Esophagus muscularis mucosa (tissue), 4 donors: ENCODE results near the gene ZNF853.

Experiments
- CTCF ChIP-seq, 3 experiments: fragments of 200-600 bp in 2 of 3; fragments of 450-650 bp in 1 of 3; sonication (generic) in 2 of 3; IDR thresholded peaks; one replicate each; pipeline ENCODE4 v1.5.1; 2017 to 2019; ENCODE audit warnings: antibody characterized with exemption in 3 of 3, mild to moderate bottlenecking in 2 of 3, moderate library complexity in 1 of 3
- EP300 ChIP-seq: sonication (generic); formaldehyde crosslinking; IDR thresholded peaks from one replicate; pipeline ENCODE4 v1.6.1; 2017; ENCODE audit warnings: antibody characterized with exemption
- POLR2A ChIP-seq: fragments of 450-650 bp; IDR thresholded peaks from one replicate; pipeline ENCODE4 v1.6.1; 2017; ENCODE audit warnings: antibody characterized with exemption, moderate library complexity, mild to moderate bottlenecking, low read depth
- POLR2AphosphoS5 ChIP-seq, 2 donors: sonication (generic); formaldehyde crosslinking; IDR thresholded peaks; one replicate each; pipeline ENCODE4 v1.6.1; 2017; ENCODE audit warnings: antibody characterized with exemption in 2 of 2

GRCh38 chr7:6576024-6576866, 39.2 kb upstream of the ZNF853 start:
- TF ChIP-seq CTCF (IDR thresholded peaks at IDR 0.05) (no peak), POLR2A (no peak), EP300 (no peak), POLR2AphosphoS5 (IDR thresholded peaks at IDR 0.05) (no peak)
